A549 (cell line): Measurements from ENCODE around the gene MT1A. TPM values are rescaled to one million over a fixed set of nuclear protein-coding genes. Genes with fewer than 3 reads are reported as not detected.
"Not testable (repeated sequence)": the region's sequence is repeated elsewhere in the genome, so short reads cannot be mapped to it uniquely, and the experiment has no call there.

Experiments used
- ATAC-seq, 2 experiments: fragments of 200-7000 bp in 1 of 2; fragments of >200 bp in 1 of 2; cut with Nextera tagmentation in 1 of 2; cut with Tn5 transposase in 1 of 2; 3 replicates each; pipeline versions ENCODE4 v1.8.0 to v1.9.1; 2018 to 2020; ENCODE audit warnings: mild to moderate bottlenecking in 1 of 2, moderate library complexity in 1 of 2
- CTCF ChIA-PET: fragments of 300-600 bp; sonication (Branson Sonifier 250); formaldehyde crosslinking; extraction: SDS; loops from one replicate; lab custom pipeline; 2021; ENCODE audit warnings: antibody characterized with exemption, inconsistent platforms; lab: Yijun Ruan, JAX
- POLR2A ChIA-PET: fragments of 350-600 bp; formaldehyde crosslinking; extraction: SDS; loops from one replicate; lab custom pipeline; 2021; ENCODE audit warnings: antibody characterized with exemption, inconsistent platforms; lab: Yijun Ruan, JAX
- DNase-seq, 2 experiments: peaks; one replicate each; pipeline versions ENCODE4 v3.0.0 to v3.0.0-alpha.2; 2011 to 2016; ENCODE audit warnings: low read depth in 1 of 2, low spot score in 1 of 2
- FAIRE-seq: peaks from 2 replicates; lab custom pipeline; 2011; peaks lifted over from hg19 to GRCh38; lab: Jason Lieb, UNC
- H3K27ac ChIP-seq, 2 experiments: fragments of >200 bp; sonication (Bioruptor Twin); formaldehyde crosslinking; 3 replicates each; pipeline ENCODE4 v1.5.1; 2016 to 2017
- H3K4me1 ChIP-seq: fragments of >200 bp; sonication (Bioruptor Twin); formaldehyde crosslinking; 3 replicates; pipeline ENCODE4 v1.6.1; 2016
- H3K4me2 ChIP-seq: fragments of >200 bp; sonication (Bioruptor Twin); formaldehyde crosslinking; 3 replicates; pipeline ENCODE4 v1.6.1; 2016
- H3K4me3 ChIP-seq: fragments of >200 bp; sonication (Bioruptor Twin); formaldehyde crosslinking; 3 replicates; pipeline ENCODE4 v1.5.1; 2016
- H3K9me3 ChIP-seq: fragments of >200 bp; sonication (Bioruptor Twin); formaldehyde crosslinking; 3 replicates; pipeline ENCODE4 v1.6.1; 2016
- CBX8 ChIP-seq: fragments of 200-600 bp; sonication (generic); IDR thresholded peaks from 2 replicates; pipeline ENCODE4 v1.6.1; 2016
- CEBPB ChIP-seq, 2 experiments: fragments of >200 bp in 1 of 2; sonication (Bioruptor Twin) in 1 of 2; formaldehyde crosslinking in 1 of 2; IDR thresholded peaks; 2 replicates each; pipeline ENCODE4 v1.6.1; 2012 to 2016
- CTCF ChIP-seq: fragments of >200 bp; sonication (Bioruptor Twin); formaldehyde crosslinking; IDR thresholded peaks from 3 replicates; pipeline ENCODE4 v1.5.1; 2016
- ELK1 ChIP-seq: fragments of 150-350 bp; IDR thresholded peaks from 2 replicates; pipeline ENCODE4 v1.6.1; 2014; ENCODE audit warnings: low read depth, mild to moderate bottlenecking, low read length
- EP300 ChIP-seq, 2 experiments: fragments of >200 bp; sonication (Bioruptor Twin); formaldehyde crosslinking; IDR thresholded peaks; 2 replicates in 1 of 2; 3 replicates in 1 of 2; pipeline ENCODE4 v1.6.1; 2016 to 2017
- FOSL2 ChIP-seq, 2 experiments: fragments of 450-650 bp in 1 of 2; fragments of >200 bp in 1 of 2; sonication (Bioruptor Twin) in 1 of 2; formaldehyde crosslinking; IDR thresholded peaks; 2 replicates each; pipeline versions ENCODE4 v1.5.0 to v1.6.1; 2016 to 2020; ENCODE audit warnings: mild to moderate bottlenecking in 1 of 2, moderate library complexity in 1 of 2
- HMGXB4 ChIP-seq: fragments of 250-450 bp; sonication (Bioruptor Pico); IDR thresholded peaks from 2 replicates; pipeline ENCODE4 v1.5.0; 2021; ENCODE audit warnings: mild to moderate bottlenecking, moderate library complexity, borderline replicate concordance
- MAFK ChIP-seq: fragments of 450-650 bp; IDR thresholded peaks from 2 replicates; pipeline ENCODE4 v1.6.1; 2014; ENCODE audit not compliant: partially characterized antibody
- PHF8 ChIP-seq: fragments of 200-600 bp; sonication (generic); IDR thresholded peaks from 2 replicates; pipeline ENCODE4 v1.6.1; 2016; ENCODE audit warnings: low read depth, mild to moderate bottlenecking, antibody characterized with exemption, moderate library complexity, borderline replicate concordance
- POLR2A ChIP-seq: IDR thresholded peaks from 2 replicates; pipeline ENCODE4 v1.6.1; 2012; ENCODE audit warnings: mild to moderate bottlenecking, low read length
- RAD21 ChIP-seq, 2 experiments: fragments of >200 bp in 1 of 2; sonication (Bioruptor Twin) in 1 of 2; formaldehyde crosslinking in 1 of 2; IDR thresholded peaks in 1 of 2; conservative IDR thresholded peaks in 1 of 2; 2 replicates in 1 of 2; 3 replicates in 1 of 2; pipeline ENCODE4 v1.6.1; 2012 to 2018; ENCODE audit warnings: inconsistent platforms in 1 of 2
- RARB ChIP-seq: fragments of 250-450 bp; sonication (Bioruptor Pico); IDR thresholded peaks from 2 replicates; pipeline ENCODE4 v1.8.0; 2021; ENCODE audit warnings: mild to moderate bottlenecking, moderate library complexity
- SMC3 ChIP-seq: fragments of >200 bp; sonication (Bioruptor Twin); formaldehyde crosslinking; IDR thresholded peaks from 3 replicates; pipeline ENCODE4 v1.6.1; 2018; ENCODE audit warnings: inconsistent platforms
- ZSCAN20 ChIP-seq: fragments of 250-450 bp; sonication (Bioruptor Pico); IDR thresholded peaks from 2 replicates; pipeline ENCODE4 v1.8.0; 2022; ENCODE audit warnings: mild to moderate bottlenecking, moderate library complexity
- WGBS: methylation state at CpG from one replicate; pipeline ENCODE4 v1.1.6; 2017; ENCODE audit errors: missing lambda C conversion rate; 5-methylcytosine and 5-hydroxymethylcytosine counted together
- polyA plus RNA-seq, 4 experiments: library from polyadenylated mRNA; depleted of rRNA in 3 of 4; stranded (reverse); fragments of >200 nt; fragmentation: RNase III in 1 of 4; extraction: RNeasy Plus Mini Kit Qiagen cat#74134 plus additional on column Dnase treatment in 1 of 4; gene quantifications; 2 replicates in 3 of 4; 3 replicates in 1 of 4; pipeline ENCODE4 v1.2.3, GENCODE V29; 2011 to 2017
- TF ChIP-seq, protein P1 (sequence below): IDR thresholded peaks from 2 replicates; pipeline ENCODE4 v1.6.1; 2012; ENCODE audit warnings: low read depth, borderline replicate concordance
- TF ChIP-seq, protein P2 (sequence below): fragments of 250-450 bp; sonication (Bioruptor Pico); IDR thresholded peaks from 2 replicates; pipeline ENCODE4 v1.5.0; 2020; ENCODE audit warnings: low read depth, mild to moderate bottlenecking, moderate library complexity
- TF ChIP-seq, protein P3 (sequence below): IDR thresholded peaks from 2 replicates; pipeline ENCODE4 v1.6.1; 2012

MT1A gene
- polyA plus RNA-seq, 2 of the 4 experiments (the other 2 are of a cell fraction): 5.3 to 12.8 TPM

GRCh38 chr16:56672761-56673536, 34.5 kb downstream of the MT1A start:
- no peak overlapping the region for H3K27ac ChIP-seq
- H3K4me2 ChIP-seq: no peak overlapping the region
- ATAC-seq (no peak), DNase-seq (no peak), FAIRE-seq (no peak)
- TF ChIP-seq CEBPB (IDR thresholded peaks at IDR 0.05): 0 out of 4 replicates have a peak, but pooled peaks of 1 of the 2 experiments have one; percentile 25
- no peak for TF ChIP-seq HMGXB4 (CRISPR knock-in tag)
- CTCF ChIA-PET: interaction anchor here (0.8 to 4.9 kb wide), 16 partner anchors 10 to 239 kb away, joined by 3 to 51 read pairs (median 6); partner anchors contain the start of genes MT1F, MT1X and MT2A
- POLR2A ChIA-PET: no interaction called here
- H3K4me3 ChIP-seq: no peak overlapping the region
- WGBS: 76% methylated on average over 11 of the region's 11 CpGs
- no peaks in the 10 kb centered on the region for H3K9me3 ChIP-seq
- no peaks in the 10 kb centered on the region for H3K4me1 ChIP-seq

- ATAC-seq (peak; percentile 73 to 89; a peak in 5 of 6 replicates), FAIRE-seq (no peak), DNase-seq (peak in 1 of 2 experiments; percentile 54)
- no peak overlapping the region for H3K4me3 ChIP-seq
- no peak overlapping the region for H3K27ac ChIP-seq
- no peaks in the 10 kb centered on the region for H3K4me1 ChIP-seq
- ChIA-PET CTCF (interaction anchor here (0.7 to 4.9 kb wide), 22 partner anchors 9 to 270 kb away, joined by 3 to 51 read pairs (median 4); partner anchors contain the start of genes MT1E, MT1X and MT2A), POLR2A (no interaction called here)
- TF ChIP-seq POLR2A (no peak), CTCF (peak; percentile 53), FOSL2 (IDR thresholded peaks at IDR 0.05) (no peak), FOSL2 (CRISPR knock-in tag; IDR thresholded peaks at IDR 0.05) (no peak), RARB (no peak), ZSCAN20 (CRISPR knock-in tag) (no peak), SMC3 (peak; percentile 79), RAD21 (conservative IDR thresholded peaks at IDR 0.05 in 1 of 2, IDR thresholded peaks at IDR 0.05 in 1 of 2) (peak; percentile 70 to 77)
- no peak overlapping the region for H3K4me2 ChIP-seq
- 49% methylated on average over 12 of the region's 12 CpGs for WGBS
- H3K9me3 ChIP-seq: no peaks in the 10 kb centered on the region
These were observed 35.5 kb downstream of the MT1A start for GRCh38 chr16:56673921-56674320.

DNA sequence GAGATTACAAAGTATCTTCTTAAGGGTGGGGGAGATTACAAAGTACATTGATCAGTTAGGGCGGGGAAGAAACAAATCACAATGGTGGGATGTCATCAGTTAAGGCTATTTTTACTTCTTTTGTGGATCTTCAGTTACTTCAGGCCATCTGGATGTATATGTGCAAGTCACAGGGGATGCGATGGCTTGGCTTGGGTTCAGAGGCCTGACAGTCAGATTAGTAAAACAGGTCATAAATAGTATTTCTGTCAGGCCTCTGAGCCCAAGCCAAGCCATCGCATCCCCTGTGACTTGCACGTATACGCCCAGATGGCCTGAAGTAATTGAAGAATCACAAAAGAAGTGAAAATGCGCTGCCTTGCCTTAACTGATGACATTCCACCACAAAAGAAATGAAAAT, 36.1 kb downstream of the MT1A start:
- H3K4me1 ChIP-seq, POLR2A ChIA-PET, H3K4me2 ChIP-seq, FAIRE-seq, H3K4me3 ChIP-seq, H3K27ac ChIP-seq, DNase-seq, ATAC-seq, H3K9me3 ChIP-seq: not testable (repeated sequence)
- WGBS: 76% methylated on average over 6 of the region's 6 CpGs
- CTCF ChIA-PET: interaction anchor here (0.7 to 4.9 kb wide), 16 partner anchors 9 to 269 kb away, joined by 3 to 51 read pairs (median 4); partner anchors contain the start of genes MT1E and MT1X

GRCh38 chr16:56675685-56676210, 37.3 kb downstream of the MT1A start:
- Histone ChIP-seq H3K4me2 (no peak overlapping the region), H3K9me3 (no peaks in the 10 kb centered on the region), H3K27ac (no peak overlapping the region), H3K4me1 (no peaks in the 10 kb centered on the region), H3K4me3 (no peak overlapping the region)
- ChIA-PET POLR2A (no interaction called here), CTCF (interaction anchor here (0.7 to 4.3 kb wide), 4 partner anchors 10 to 72 kb away, joined by 3 to 33 read pairs (median 4); no protein-coding TSS in a partner anchor)
- ATAC-seq (no peak), DNase-seq (no peak), FAIRE-seq (no peak)
- WGBS: 92% methylated on average over 24 of the region's 32 CpGs
- TF ChIP-seq, protein P1, sequence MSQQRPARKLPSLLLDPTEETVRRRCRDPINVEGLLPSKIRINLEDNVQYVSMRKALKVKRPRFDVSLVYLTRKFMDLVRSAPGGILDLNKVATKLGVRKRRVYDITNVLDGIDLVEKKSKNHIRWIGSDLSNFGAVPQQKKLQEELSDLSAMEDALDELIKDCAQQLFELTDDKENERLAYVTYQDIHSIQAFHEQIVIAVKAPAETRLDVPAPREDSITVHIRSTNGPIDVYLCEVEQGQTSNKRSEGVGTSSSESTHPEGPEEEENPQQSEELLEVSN: no peak
- TF ChIP-seq, protein P2, sequence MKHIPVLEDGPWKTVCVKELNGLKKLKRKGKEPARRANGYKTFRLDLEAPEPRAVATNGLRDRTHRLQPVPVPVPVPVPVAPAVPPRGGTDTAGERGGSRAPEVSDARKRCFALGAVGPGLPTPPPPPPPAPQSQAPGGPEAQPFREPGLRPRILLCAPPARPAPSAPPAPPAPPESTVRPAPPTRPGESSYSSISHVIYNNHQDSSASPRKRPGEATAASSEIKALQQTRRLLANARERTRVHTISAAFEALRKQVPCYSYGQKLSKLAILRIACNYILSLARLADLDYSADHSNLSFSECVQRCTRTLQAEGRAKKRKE (CRISPR knock-in tag): no peak
- TF ChIP-seq, protein P3, sequence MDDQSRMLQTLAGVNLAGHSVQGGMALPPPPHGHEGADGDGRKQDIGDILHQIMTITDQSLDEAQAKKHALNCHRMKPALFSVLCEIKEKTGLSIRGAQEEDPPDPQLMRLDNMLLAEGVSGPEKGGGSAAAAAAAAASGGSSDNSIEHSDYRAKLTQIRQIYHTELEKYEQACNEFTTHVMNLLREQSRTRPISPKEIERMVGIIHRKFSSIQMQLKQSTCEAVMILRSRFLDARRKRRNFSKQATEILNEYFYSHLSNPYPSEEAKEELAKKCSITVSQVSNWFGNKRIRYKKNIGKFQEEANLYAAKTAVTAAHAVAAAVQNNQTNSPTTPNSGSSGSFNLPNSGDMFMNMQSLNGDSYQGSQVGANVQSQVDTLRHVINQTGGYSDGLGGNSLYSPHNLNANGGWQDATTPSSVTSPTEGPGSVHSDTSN: no peak
- TF ChIP-seq RAD21 (conservative IDR thresholded peaks at IDR 0.05 in 1 of 2, IDR thresholded peaks at IDR 0.05 in 1 of 2) (no peak), ELK1 (no peak), PHF8 (no peak), SMC3 (no peak), CBX8 (no peak), MAFK (no peak), POLR2A (no peak), EP300 (IDR thresholded peaks at IDR 0.05) (no peak)
